OCI-LY7 (cell line): ENCODE results near the gene CDC42BPG. TPM values are rescaled to one million over a fixed set of nuclear protein-coding genes. Genes with fewer than 3 reads are reported as not detected.
A peak's percentile ranks its signal among the peaks of the same experiment; 100 is the strongest.

Source experiments
- BruUV-seq: library from RNA; stranded (reverse); fragments of 400-500 nt; replicated peaks from 2 replicates; lab custom pipeline; 2021; lab: Mats Ljungman, UMichigan
- CTCF ChIA-PET: fragments of 300-600 bp; sonication (Branson Sonifier 250); formaldehyde crosslinking; loops from one replicate; lab custom pipeline; 2022; ENCODE audit warnings: antibody characterized with exemption; ENCODE audit not compliant: unreplicated experiment; lab: Charles Lee
- POLR2A ChIA-PET: fragments of 300-600 bp; sonication (Branson Sonifier 250); formaldehyde crosslinking; loops from one replicate; lab custom pipeline; 2022; ENCODE audit warnings: antibody characterized with exemption; lab: Charles Lee
- DNase-seq: peaks from one replicate; pipeline ENCODE4 v3.0.0-alpha.2; 2015; ENCODE audit warnings: low spot score
- H2AFZ ChIP-seq: fragments of 200-600 bp; sonication (generic), shearing (Covaris generic); 2 replicates; pipeline ENCODE4 v1.6.1; 2014; ENCODE audit warnings: mild to moderate bottlenecking, antibody characterized with exemption, low read length, moderate library complexity
- H3K27ac ChIP-seq: fragments of 200-600 bp; sonication (generic); 2 replicates; pipeline ENCODE4 v1.5.1; 2014; ENCODE audit warnings: mixed run types, low read depth, mild to moderate bottlenecking, moderate library complexity, low read length, inconsistent platforms; ENCODE audit not compliant: poor library complexity, severe bottlenecking
- H3K36me3 ChIP-seq: fragments of 200-600 bp; sonication (generic); 2 replicates; pipeline ENCODE4 v1.6.1; 2014; ENCODE audit warnings: mild to moderate bottlenecking, antibody characterized with exemption, low read length, moderate library complexity, mixed read lengths; ENCODE audit not compliant: insufficient read depth
- H3K4me1 ChIP-seq: fragments of 200-600 bp; sonication (generic); 2 replicates; pipeline ENCODE4 v1.5.1; 2014; ENCODE audit warnings: mild to moderate bottlenecking, low read length; ENCODE audit not compliant: insufficient read depth, poor library complexity, severe bottlenecking
- H3K4me2 ChIP-seq: fragments of 200-600 bp; sonication (generic); 2 replicates; pipeline ENCODE4 v1.6.1; 2014; ENCODE audit warnings: mild to moderate bottlenecking, low read length
- H3K4me3 ChIP-seq: fragments of 200-600 bp; sonication (generic); 2 replicates; pipeline ENCODE4 v1.5.1; 2014; ENCODE audit warnings: mild to moderate bottlenecking, low read depth, low read length; ENCODE audit not compliant: poor library complexity, severe bottlenecking
- H3K79me2 ChIP-seq: fragments of 200-600 bp; sonication (generic); 2 replicates; pipeline ENCODE4 v1.6.1; 2016; ENCODE audit warnings: low read depth, mild to moderate bottlenecking, low read length, moderate library complexity, mixed read lengths; ENCODE audit not compliant: insufficient read depth
- H3K9me2 ChIP-seq: fragments of 200-600 bp; sonication (generic); 2 replicates; pipeline ENCODE4 v1.6.1; 2016; ENCODE audit warnings: mild to moderate bottlenecking, low read length, mixed read lengths; ENCODE audit not compliant: insufficient read depth
- H3K9me3 ChIP-seq: fragments of 200-600 bp; sonication (generic); 2 replicates; pipeline ENCODE4 v1.6.1; 2014; ENCODE audit warnings: mild to moderate bottlenecking, mixed run types, low read length, mixed read lengths
- H4K20me1 ChIP-seq: fragments of 200-600 bp; sonication (generic); 2 replicates; pipeline ENCODE4 v1.6.1; 2014; ENCODE audit warnings: mild to moderate bottlenecking, antibody characterized with exemption, low read length, moderate library complexity, mixed read lengths; ENCODE audit not compliant: insufficient read depth
- CTCF ChIP-seq: fragments of 200-600 bp; sonication (generic); conservative IDR thresholded peaks from 2 replicates; pipeline ENCODE4 v1.5.1; 2014; ENCODE audit warnings: mild to moderate bottlenecking, antibody characterized with exemption, low read length, moderate library complexity, mixed read lengths
- EZH2phosphoT487 ChIP-seq: fragments of 200-600 bp; sonication (generic); IDR thresholded peaks from 2 replicates; pipeline ENCODE4 v1.6.1; 2018; ENCODE audit warnings: low read depth, borderline replicate concordance, mild to moderate bottlenecking, mixed run types, antibody characterized with exemption, low read length, moderate library complexity, mixed read lengths
- intact Hi-C: fragments of 100-400 bp; cut with micrococcal nuclease; formaldehyde crosslinking; loops from one replicate; pipeline ENCODE4 v1.10.0; 2022; ENCODE audit not compliant: unreplicated experiment
- total RNA-seq, 2 experiments: library from RNA; depleted of rRNA in 1 of 2; stranded (reverse); fragments of >200 nt in 1 of 2; shearing (Covaris generic) in 1 of 2; gene quantifications; 2 replicates each; pipeline ENCODE4 v1.2.3, GENCODE V29; 2014 to 2022

CDC42BPG gene
- total RNA-seq, 2 experiments from 2014 or later = 3.5 to 4.9 TPM

- POLR2A ChIA-PET = interaction anchor here (0.6 to 3.0 kb wide), 4 partner anchors 11 to 45 kb away, joined by 3 to 14 read pairs (median 4); partner anchors contain the start of gene MEN1
- Histone ChIP-seq H3K79me2 (peaks cover 18% of the 10 kb centered on the region; the same call in 1 of the 2 replicates), H3K9me2 (no peaks in the 10 kb centered on the region), H4K20me1 (no peaks in the 10 kb centered on the region), H3K4me3 (peak overlapping the region; percentile 78), H3K27ac (peak overlapping the region; percentile 82), H3K36me3 (peaks cover 62% of the 10 kb centered on the region), H3K4me1 (peaks cover 43% of the 10 kb centered on the region), H2AFZ (no peak overlapping the region), H3K4me2 (peak overlapping the region; percentile 91), H3K9me3 (no peaks in the 10 kb centered on the region)
- no peak for TF ChIP-seq CTCF
- no peak for TF ChIP-seq EZH2phosphoT487
- CTCF ChIA-PET = interaction anchor here (0.7 kb wide), 1 partner anchor 17 kb away, joined by 3 read pairs; no protein-coding TSS in a partner anchor
- intact Hi-C loops = no loop called here
- no TSS peak for BruUV-seq
- DNase-seq = no peak
Observed at GRCh38 chr11:64799256-64799622, 45.2 kb downstream of the CDC42BPG start.

- Histone ChIP-seq H4K20me1 (no peaks in the 10 kb centered on the region), H3K79me2 (peaks cover 7% of the 10 kb centered on the region; the same call in 1 of the 2 replicates), H3K9me2 (no peaks in the 10 kb centered on the region), H3K9me3 (no peaks in the 10 kb centered on the region), H3K4me3 (no peak overlapping the region), H3K4me2 (no peak overlapping the region), H2AFZ (no peak overlapping the region), H3K36me3 (peaks cover 67% of the 10 kb centered on the region), H3K4me1 (peaks cover 32% of the 10 kb centered on the region), H3K27ac (no peak overlapping the region)
- DNase-seq = no peak
- BruUV-seq = no TSS peak
- TF ChIP-seq EZH2phosphoT487 (no peak), CTCF (no peak)
- intact Hi-C loops = no loop called here
- POLR2A ChIA-PET = no interaction called here
- CTCF ChIA-PET = no interaction called here
Observed at GRCh38 chr11:64796757-64797541, 47.5 kb downstream of the CDC42BPG start.
